Measurements from ENCODE around the gene IFNL3.
"Not testable (repeated sequence)": the region's sequence is repeated elsewhere in the genome, so short reads cannot be mapped to it uniquely, and the experiment has no call there.

IFNL3 gene

GRCh38 chr19:39252458-39252857 is 7.7 kb upstream of the IFNL3 start:
- DNase-seq = no peak

GRCh38 chr19:39251846-39252245 is 7.0 kb upstream of the IFNL3 start:
- DNase-seq = no peak

GRCh38 chr19:39251081-39251480 is 6.3 kb upstream of the IFNL3 start:
- DNase-seq = no peak

- DNase-seq = no peak
Measured at GRCh38 chr19:39248806-39249205, 4.0 kb upstream of the IFNL3 start, which contains the start of gene IFNL4. Gene IFNL4, minus strand, starts transcription at chr19:39248856.

GRCh38 chr19:39247701-39248664 is 3.2 kb upstream of the IFNL3 start:
- no peak for DNase-seq

- DNase-seq = peak; percentile 63
Measured at GRCh38 chr19:39246951-39247669, 2.3 kb upstream of the IFNL3 start.

GRCh38 chr19:39245166-39245565 is 360 bp upstream of the IFNL3 start:
- DNase-seq = not testable (repeated sequence)

GRCh38 chr19:39243741-39244140 is 1.1 kb downstream of the IFNL3 start:
- DNase-seq = not testable (repeated sequence)

- no peak for DNase-seq
Measured at GRCh38 chr19:39240421-39240820, 4.4 kb downstream of the IFNL3 start.

- no peak for DNase-seq
Measured at GRCh38 chr19:39238944-39239343, 5.9 kb downstream of the IFNL3 start.

- DNase-seq = no peak
Measured at GRCh38 chr19:39238209-39238608, 6.6 kb downstream of the IFNL3 start.

- peak; percentile 65 for DNase-seq
Measured at GRCh38 chr19:39237200-39238184, 7.3 kb downstream of the IFNL3 start.

- DNase-seq = peak; percentile 42
Measured at GRCh38 chr19:39236527-39236926, 8.3 kb downstream of the IFNL3 start.

GRCh38 chr19:39232708-39233107 is 12.1 kb downstream of the IFNL3 start:
- no peak for DNase-seq

- no peak for DNase-seq
Measured at GRCh38 chr19:39230096-39230764, 14.6 kb downstream of the IFNL3 start.

- DNase-seq = no peak
Measured at GRCh38 chr19:39224910-39225309, 19.9 kb downstream of the IFNL3 start.

GRCh38 chr19:39223703-39224279 is 21.0 kb downstream of the IFNL3 start:
- no peak for DNase-seq

- not testable (repeated sequence) for DNase-seq
Measured at GRCh38 chr19:39219108-39219507, 25.7 kb downstream of the IFNL3 start.

- no peak for DNase-seq
Measured at GRCh38 chr19:39218230-39219007, 26.4 kb downstream of the IFNL3 start.

GRCh38 chr19:39217094-39217493 is 27.7 kb downstream of the IFNL3 start:
- no peak for DNase-seq

- DNase-seq = not testable (repeated sequence)
Measured at GRCh38 chr19:39215323-39215722, 29.5 kb downstream of the IFNL3 start.

Measured in CD4-positive, alpha-beta T cell treated with Interleukin-17A for 4 hours (primary cell).